Neural progenitor cell (in vitro differentiated cells): ENCODE measurements around the gene GMEB1. TPM values are rescaled to one million over a fixed set of nuclear protein-coding genes. Genes with fewer than 3 reads are reported as not detected.
"Not testable (repeated sequence)": the region's sequence is repeated elsewhere in the genome, so short reads cannot be mapped to it uniquely, and the experiment has no call there.

Source experiments
- DNase-seq: peaks from one replicate; pipeline ENCODE4 v3.0.0-alpha.2; 2016; ENCODE audit warnings: low spot score
- H2AFZ ChIP-seq: fragments of 200-600 bp; sonication (generic); replicated peaks from 2 replicates; pipeline ENCODE4 v1.6.1; 2016; ENCODE audit warnings: antibody characterized with exemption
- H3F3A ChIP-seq: fragments of 200-600 bp; sonication (generic); 2 replicates; pipeline ENCODE4 v1.6.1; 2016; ENCODE audit warnings: antibody characterized with exemption, low read depth
- H3K27ac ChIP-seq: fragments of 200-600 bp; sonication (generic); 2 replicates; pipeline ENCODE4 v1.5.1; 2016; ENCODE audit warnings: mild to moderate bottlenecking
- H3K27me3 ChIP-seq: fragments of 200-600 bp; sonication (generic); 2 replicates; pipeline ENCODE4 v1.6.1; 2016; ENCODE audit warnings: mild to moderate bottlenecking, moderate library complexity
- H3K36me3 ChIP-seq: fragments of 200-600 bp; sonication (generic); 2 replicates; pipeline ENCODE4 v1.5.1; 2016
- H3K4me1 ChIP-seq: fragments of 200-600 bp; sonication (generic); 2 replicates; pipeline ENCODE4 v1.6.1; 2016; ENCODE audit warnings: mixed run types
- H3K4me2 ChIP-seq: fragments of 200-600 bp; sonication (generic); 2 replicates; pipeline ENCODE4 v1.6.1; 2016
- H3K4me3 ChIP-seq: fragments of 200-600 bp; sonication (generic); 2 replicates; pipeline ENCODE4 v1.5.1; 2016
- H3K79me2 ChIP-seq: fragments of 200-600 bp; sonication (generic); 2 replicates; pipeline ENCODE4 v1.6.1; 2016; ENCODE audit warnings: low read depth
- H3K9ac ChIP-seq: fragments of 200-600 bp; sonication (generic); 2 replicates; pipeline ENCODE4 v1.6.1; 2016
- H3K9me3 ChIP-seq: fragments of 200-600 bp; sonication (generic); 2 replicates; pipeline ENCODE4 v1.5.1; 2016; ENCODE audit warnings: low read depth
- H4K20me1 ChIP-seq: fragments of 200-600 bp; sonication (generic); 2 replicates; pipeline ENCODE4 v1.6.1; 2016; ENCODE audit warnings: low read depth
- H3K27ac Mint-ChIP-seq: 3 replicates; pipeline ENCODE4 v1.8.0; 2021; ENCODE audit warnings: mixed read lengths
- H3K27me3 Mint-ChIP-seq: 2 replicates; pipeline ENCODE4 v1.8.0; 2022; ENCODE audit warnings: low read depth, mild to moderate bottlenecking, inconsistent platforms, moderate library complexity, mixed read lengths; ENCODE audit not compliant: insufficient read depth
- H3K36me3 Mint-ChIP-seq: 3 replicates; pipeline ENCODE4 v1.8.0; 2021; ENCODE audit warnings: mixed read lengths
- H3K4me1 Mint-ChIP-seq: 3 replicates; pipeline ENCODE4 v1.8.0; 2021; ENCODE audit warnings: mixed read lengths
- H3K4me3 Mint-ChIP-seq: 3 replicates; pipeline ENCODE4 v1.8.0; 2021; ENCODE audit warnings: mild to moderate bottlenecking, moderate library complexity, mixed read lengths
- H3K9me3 Mint-ChIP-seq: 3 replicates; pipeline ENCODE4 v1.8.0; 2020; ENCODE audit warnings: mixed read lengths
- CTCF ChIP-seq: fragments of 200-600 bp; sonication (generic); IDR thresholded peaks from 2 replicates; pipeline ENCODE4 v1.5.1; 2017; ENCODE audit warnings: antibody characterized with exemption, mild to moderate bottlenecking
- EZH2 ChIP-seq: fragments of 200-600 bp; sonication (generic); IDR thresholded peaks from 2 replicates; pipeline ENCODE4 v1.6.1; 2017; ENCODE audit warnings: antibody characterized with exemption, mild to moderate bottlenecking, moderate library complexity
- EZH2phosphoT487 ChIP-seq: fragments of 200-600 bp; sonication (generic); IDR thresholded peaks from 2 replicates; pipeline ENCODE4 v1.6.1; 2017; ENCODE audit warnings: antibody characterized with exemption
- total RNA-seq: library from RNA; depleted of rRNA; stranded (reverse); fragments of >200 nt; gene quantifications from 2 replicates; pipeline ENCODE4 v1.2.3, GENCODE V29; 2015; ENCODE audit warnings: low replicate concordance

The GMEB1 gene
- total RNA-seq, 1 donor from 2014 or later, result 12.1 TPM

GRCh38 chr1:28718586-28719331 lies 50.2 kb downstream of the GMEB1 start:
- Histone ChIP-seq H3K27ac (no peak overlapping the region), H2AFZ (no peak overlapping the region), H3K79me2 (no peaks in the 10 kb centered on the region), H3K4me2 (no peak overlapping the region), H3K27me3 (no peaks in the 10 kb centered on the region), H3K9ac (no peak overlapping the region), H3K4me1 (peaks cover 7% of the 10 kb centered on the region), H3K4me3 (no peak overlapping the region), H4K20me1 (no peaks in the 10 kb centered on the region), H3K36me3 (no peaks in the 10 kb centered on the region), H3F3A (peaks cover 7% of the 10 kb centered on the region), H3K9me3 (no peaks in the 10 kb centered on the region)
- Mint-ChIP-seq H3K4me3 (no peak overlapping the region), H3K4me1 (no peaks in the 10 kb centered on the region), H3K27me3 (peaks cover 2% of the 10 kb centered on the region), H3K36me3 (peaks cover 15% of the 10 kb centered on the region), H3K27ac (no peak overlapping the region), H3K9me3 (no peaks in the 10 kb centered on the region)
- peak; percentile 18 for DNase-seq
- TF ChIP-seq EZH2 (no peak), CTCF (no peak), EZH2phosphoT487 (no peak)

GRCh38 chr1:28719332-28719619 lies 50.7 kb downstream of the GMEB1 start:
- H3K27ac Mint-ChIP-seq, result no peak overlapping the region
- Histone ChIP-seq H4K20me1 (no peaks in the 10 kb centered on the region), H3K36me3 (no peaks in the 10 kb centered on the region), H3K27ac (no peak overlapping the region), H3F3A (peaks cover 7% of the 10 kb centered on the region), H3K9ac (no peak overlapping the region), H3K27me3 (no peaks in the 10 kb centered on the region), H2AFZ (no peak overlapping the region), H3K4me3 (no peak overlapping the region), H3K4me2 (no peak overlapping the region), H3K79me2 (no peaks in the 10 kb centered on the region), H3K4me1 (peaks cover 7% of the 10 kb centered on the region), H3K9me3 (no peaks in the 10 kb centered on the region)
- H3K9me3 Mint-ChIP-seq, result no peaks in the 10 kb centered on the region
- no peak overlapping the region for H3K4me3 Mint-ChIP-seq
- peaks cover 9% of the 10 kb centered on the region for H3K36me3 Mint-ChIP-seq
- peaks cover 2% of the 10 kb centered on the region for H3K27me3 Mint-ChIP-seq
- H3K4me1 Mint-ChIP-seq, result no peaks in the 10 kb centered on the region
- DNase-seq, result no peak
- TF ChIP-seq CTCF, result no peak
- TF ChIP-seq EZH2, result no peak
- no peak for TF ChIP-seq EZH2phosphoT487

GRCh38 chr1:28720376-28720775 lies 51.8 kb downstream of the GMEB1 start:
- Histone ChIP-seq H3K4me2 (no peak overlapping the region), H3K36me3 (no peaks in the 10 kb centered on the region), H3K9me3 (no peaks in the 10 kb centered on the region), H4K20me1 (no peaks in the 10 kb centered on the region), H3K79me2 (no peaks in the 10 kb centered on the region), H3K9ac (no peak overlapping the region), H3K27me3 (no peaks in the 10 kb centered on the region), H3K27ac (no peak overlapping the region), H3K4me3 (no peak overlapping the region), H3K4me1 (peaks cover 7% of the 10 kb centered on the region), H2AFZ (no peak overlapping the region), H3F3A (peaks cover 9% of the 10 kb centered on the region)
- Mint-ChIP-seq H3K36me3 (peaks cover 2% of the 10 kb centered on the region), H3K27me3 (peaks cover 2% of the 10 kb centered on the region), H3K4me1 (no peaks in the 10 kb centered on the region), H3K4me3 (no peak overlapping the region), H3K27ac (peak overlapping the region; percentile 66), H3K9me3 (no peaks in the 10 kb centered on the region)
- TF ChIP-seq EZH2, result no peak
- no peak for TF ChIP-seq CTCF
- TF ChIP-seq EZH2phosphoT487, result no peak
- DNase-seq, result no peak

GRCh38 chr1:28721927-28722326 lies 53.3 kb downstream of the GMEB1 start:
- H3K4me1 Mint-ChIP-seq, H3K27me3 Mint-ChIP-seq, H3K4me1 ChIP-seq, H3K27me3 ChIP-seq, H4K20me1 ChIP-seq, H2AFZ ChIP-seq, H3F3A ChIP-seq, H3K36me3 ChIP-seq, DNase-seq, H3K27ac Mint-ChIP-seq, H3K27ac ChIP-seq, H3K4me3 ChIP-seq, H3K9me3 Mint-ChIP-seq, H3K4me3 Mint-ChIP-seq, H3K9ac ChIP-seq, H3K4me2 ChIP-seq, H3K79me2 ChIP-seq, H3K36me3 Mint-ChIP-seq, H3K9me3 ChIP-seq: not testable (repeated sequence)

- H3K9me3 Mint-ChIP-seq, H3K79me2 ChIP-seq, H3K36me3 Mint-ChIP-seq: not testable (repeated sequence)
Observed at GRCh38 chr1:28725365-28725764, 56.8 kb downstream of the GMEB1 start.

More at GRCh38 chr1:28725365-28725764, 56.8 kb downstream of the GMEB1 start:
- not testable (repeated sequence) for H3K27ac ChIP-seq, H3K9ac ChIP-seq, H3K27me3 ChIP-seq, H3K4me2 ChIP-seq, H3F3A ChIP-seq, H3K9me3 ChIP-seq, H3K27me3 Mint-ChIP-seq, H4K20me1 ChIP-seq, H3K4me1 Mint-ChIP-seq, H2AFZ ChIP-seq, H3K4me3 Mint-ChIP-seq, H3K4me1 ChIP-seq, DNase-seq, H3K27ac Mint-ChIP-seq, H3K4me3 ChIP-seq, H3K36me3 ChIP-seq
